Nephron (organoid): Measurements from ENCODE around the gene PPP6R1.

Experiments used
- H3K27ac Mint-ChIP-seq, 3 experiments: 2 replicates each; pipeline ENCODE4 v1.8.0; 2020; ENCODE audit warnings: mixed read lengths in 3 of 3, mild to moderate bottlenecking in 2 of 3, moderate library complexity in 1 of 3
- H3K27me3 Mint-ChIP-seq: 2 replicates; pipeline ENCODE4 v1.8.0; 2021; ENCODE audit warnings: low read depth, mild to moderate bottlenecking, moderate library complexity, mixed read lengths
- H3K36me3 Mint-ChIP-seq: 2 replicates; pipeline ENCODE4 v1.8.0; 2020; ENCODE audit warnings: low read depth, mixed read lengths
- H3K4me1 Mint-ChIP-seq: 2 replicates; pipeline ENCODE4 v1.8.0; 2020; ENCODE audit warnings: mixed read lengths
- H3K4me3 Mint-ChIP-seq, 3 experiments: 2 replicates each; pipeline ENCODE4 v1.8.0; 2020; ENCODE audit warnings: mild to moderate bottlenecking in 3 of 3, mixed read lengths in 3 of 3, moderate library complexity in 2 of 3
- H3K9me3 Mint-ChIP-seq: 2 replicates; pipeline ENCODE4 v1.8.0; 2020; ENCODE audit warnings: mixed read lengths
- TF ChIP-seq, protein P1 (sequence below), 3 experiments: fragments of 200-600 bp; sonication (generic); IDR thresholded peaks; one replicate each; pipeline ENCODE4 v1.5.0; 2021; ENCODE audit warnings: antibody characterized with exemption in 3 of 3; ENCODE audit not compliant: unreplicated experiment in 3 of 3

PPP6R1 gene

DNA sequence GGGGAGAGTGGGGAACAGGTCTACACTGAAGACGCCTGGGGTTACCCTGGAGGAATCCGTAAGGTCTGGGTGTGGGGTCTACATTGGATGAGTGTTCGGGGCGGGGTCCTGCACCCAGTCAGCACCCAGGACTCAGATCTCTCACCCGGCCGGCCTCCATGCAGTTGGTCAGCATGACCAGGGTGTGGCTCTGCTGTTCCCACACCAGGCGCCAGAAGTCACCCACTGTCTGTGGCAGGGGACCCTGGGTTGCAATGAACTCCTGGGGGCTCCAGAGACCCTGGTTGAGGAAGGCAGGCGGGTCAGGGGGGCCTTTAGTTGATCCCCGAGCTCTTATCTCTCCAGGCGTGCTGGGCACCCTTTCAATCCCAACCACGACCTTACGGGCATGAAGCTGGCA, 72.7 kb downstream of the PPP6R1 start:
- H3K36me3 Mint-ChIP-seq, result no peaks in the 10 kb centered on the region
- H3K4me1 Mint-ChIP-seq, result no peaks in the 10 kb centered on the region

DNA sequence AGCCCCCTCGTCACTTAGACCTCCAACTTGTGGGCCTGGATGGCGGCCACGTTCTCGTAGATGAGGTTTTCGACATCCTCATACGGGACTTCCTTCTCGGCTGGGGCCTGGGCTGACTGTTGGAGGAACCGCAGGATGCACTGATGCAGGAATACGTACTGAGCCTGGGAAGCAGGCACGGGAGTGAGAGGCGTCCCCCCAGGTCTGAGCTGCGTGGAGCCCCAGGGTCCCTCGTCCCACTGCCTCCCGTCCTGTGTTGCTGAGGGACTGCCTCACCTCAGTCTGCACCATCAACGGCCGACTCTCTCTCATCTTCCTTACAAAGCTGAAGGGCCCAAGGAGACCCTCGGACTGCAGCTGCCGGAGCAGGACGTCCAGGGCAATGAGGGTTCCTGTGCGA, 77.1 kb downstream of the PPP6R1 start:
- no peak overlapping the region for H3K27ac Mint-ChIP-seq

More for the DNA sequence above, 72.7 kb downstream of the PPP6R1 start:
- Mint-ChIP-seq H3K27ac (no peak overlapping the region), H3K4me3 (no peak overlapping the region), H3K9me3 (no peaks in the 10 kb centered on the region), H3K27me3 (peaks cover 62% of the 10 kb centered on the region)
- TF ChIP-seq, protein P1, sequence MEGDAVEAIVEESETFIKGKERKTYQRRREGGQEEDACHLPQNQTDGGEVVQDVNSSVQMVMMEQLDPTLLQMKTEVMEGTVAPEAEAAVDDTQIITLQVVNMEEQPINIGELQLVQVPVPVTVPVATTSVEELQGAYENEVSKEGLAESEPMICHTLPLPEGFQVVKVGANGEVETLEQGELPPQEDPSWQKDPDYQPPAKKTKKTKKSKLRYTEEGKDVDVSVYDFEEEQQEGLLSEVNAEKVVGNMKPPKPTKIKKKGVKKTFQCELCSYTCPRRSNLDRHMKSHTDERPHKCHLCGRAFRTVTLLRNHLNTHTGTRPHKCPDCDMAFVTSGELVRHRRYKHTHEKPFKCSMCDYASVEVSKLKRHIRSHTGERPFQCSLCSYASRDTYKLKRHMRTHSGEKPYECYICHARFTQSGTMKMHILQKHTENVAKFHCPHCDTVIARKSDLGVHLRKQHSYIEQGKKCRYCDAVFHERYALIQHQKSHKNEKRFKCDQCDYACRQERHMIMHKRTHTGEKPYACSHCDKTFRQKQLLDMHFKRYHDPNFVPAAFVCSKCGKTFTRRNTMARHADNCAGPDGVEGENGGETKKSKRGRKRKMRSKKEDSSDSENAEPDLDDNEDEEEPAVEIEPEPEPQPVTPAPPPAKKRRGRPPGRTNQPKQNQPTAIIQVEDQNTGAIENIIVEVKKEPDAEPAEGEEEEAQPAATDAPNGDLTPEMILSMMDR (IDR thresholded peaks at IDR 0.05; ENCODE audit: unreplicated experiment in 3 of 3), result no peak

More for the DNA sequence above, 77.1 kb downstream of the PPP6R1 start:
- Mint-ChIP-seq H3K4me3 (no peak overlapping the region), H3K36me3 (no peaks in the 10 kb centered on the region), H3K9me3 (peaks cover 2% of the 10 kb centered on the region), H3K4me1 (no peaks in the 10 kb centered on the region), H3K27me3 (peaks cover 90% of the 10 kb centered on the region)
- TF ChIP-seq, protein P1 (IDR thresholded peaks at IDR 0.05; ENCODE audit: unreplicated experiment in 3 of 3), result no peak
